CD14-positive monocyte (primary cell): ENCODE measurements around the gene DDC. TPM values are rescaled to one million over a fixed set of nuclear protein-coding genes. Genes with fewer than 3 reads are reported as not detected.

ENCODE experiments used
- DNase-seq, 3 donors: peaks; one replicate each; pipeline ENCODE4 v3.0.0-alpha.2; 2011 to 2022
- H2AFZ ChIP-seq: 2 replicates; pipeline ENCODE4 v1.6.0; 2012; ENCODE audit warnings: mild to moderate bottlenecking, low read depth, low read length, inconsistent platforms; ENCODE audit not compliant: insufficient read depth, poor library complexity, severe bottlenecking
- H3K27ac ChIP-seq, 2 donors: 1 replicate in 1 of 2; 2 replicates in 1 of 2; pipeline ENCODE4 v1.5.1; 2012 to 2013; ENCODE audit warnings: low read length in 2 of 2, control low read depth in 1 of 2, inconsistent platforms in 1 of 2, low read depth in 1 of 2, mild to moderate bottlenecking in 1 of 2
- H3K27me3 ChIP-seq, 2 donors: one replicate each; pipeline versions ENCODE4 v1.6.0 to v1.6.1; 2011 to 2013; ENCODE audit warnings: low read length in 2 of 2; ENCODE audit not compliant: control insufficient read depth in 2 of 2, insufficient read depth in 2 of 2
- H3K36me3 ChIP-seq, 2 donors: replicated peaks in 1 of 2; 1 replicate in 1 of 2; 2 replicates in 1 of 2; pipeline versions ENCODE4 v1.5.1 to v1.6.1; 2012 to 2013; ENCODE audit warnings: low read length in 2 of 2, control low read depth in 1 of 2, inconsistent platforms in 1 of 2, mild to moderate bottlenecking in 1 of 2; ENCODE audit not compliant: insufficient read depth in 2 of 2, control insufficient read depth in 1 of 2
- H3K4me1 ChIP-seq, 2 donors: 1 replicate in 1 of 2; 2 replicates in 1 of 2; pipeline versions ENCODE4 v1.5.1 to v1.6.1; 2012 to 2013; ENCODE audit warnings: low read length in 2 of 2, control low read depth in 1 of 2, inconsistent platforms in 1 of 2, mild to moderate bottlenecking in 1 of 2, moderate library complexity in 1 of 2; ENCODE audit not compliant: insufficient read depth in 2 of 2, control insufficient read depth in 1 of 2
- H3K4me2 ChIP-seq: replicated peaks from 2 replicates; pipeline ENCODE3; 2012; ENCODE audit warnings: low read length, moderate library complexity, mild to moderate bottlenecking; ENCODE audit not compliant: poor library complexity, severe bottlenecking; ENCODE audit errors: extremely low read depth
- H3K4me3 ChIP-seq, 3 experiments: fragments of 200-600 bp in 1 of 3; sonication (generic) in 1 of 3; replicated peaks in 1 of 3; 1 replicate in 2 of 3; 2 replicates in 1 of 3; pipeline ENCODE4 v1.5.1; 2011 to 2013; ENCODE audit warnings: low read length in 3 of 3, mild to moderate bottlenecking in 3 of 3, control low read depth in 2 of 3, low read depth in 2 of 3, inconsistent platforms in 1 of 3, moderate library complexity in 1 of 3
- H3K79me2 ChIP-seq: 2 replicates; pipeline ENCODE4 v1.6.0; 2012; ENCODE audit warnings: mild to moderate bottlenecking, control low read depth, inconsistent platforms, low read length, moderate library complexity; ENCODE audit not compliant: insufficient read depth
- H3K9ac ChIP-seq: 2 replicates; pipeline ENCODE4 v1.6.0; 2017; ENCODE audit warnings: low read length, mild to moderate bottlenecking; ENCODE audit not compliant: insufficient read depth, poor library complexity, severe bottlenecking
- H3K9me3 ChIP-seq, 2 donors: replicated peaks in 1 of 2; 1 replicate in 1 of 2; 2 replicates in 1 of 2; pipeline versions ENCODE4 v1.5.1 to v1.6.1; 2012 to 2013; ENCODE audit warnings: low read length in 2 of 2, control low read depth in 1 of 2; ENCODE audit not compliant: control insufficient read depth in 1 of 2, insufficient read depth in 1 of 2
- H4K20me1 ChIP-seq: 2 replicates; pipeline ENCODE4 v1.6.0; 2012; ENCODE audit warnings: mild to moderate bottlenecking, low read length, control low read depth, moderate library complexity; ENCODE audit not compliant: insufficient read depth
- H3K27ac Mint-ChIP-seq, 7 donors: one replicate each; pipeline ENCODE4 v1.8.0; 2020; ENCODE audit warnings: mild to moderate bottlenecking in 7 of 7, mixed read lengths in 7 of 7, moderate library complexity in 6 of 7, inconsistent platforms in 2 of 7
- H3K27me3 Mint-ChIP-seq, 3 donors: one replicate each; pipeline ENCODE4 v1.8.0; 2021 to 2022; ENCODE audit warnings: low read depth in 3 of 3, mild to moderate bottlenecking in 3 of 3, mixed read lengths in 3 of 3, moderate library complexity in 3 of 3, inconsistent platforms in 1 of 3
- H3K36me3 Mint-ChIP-seq, 2 donors: one replicate each; pipeline ENCODE4 v1.8.0; 2020; ENCODE audit warnings: mixed read lengths in 2 of 2, inconsistent platforms in 1 of 2, mild to moderate bottlenecking in 1 of 2
- H3K4me1 Mint-ChIP-seq: one replicate; pipeline ENCODE4 v1.8.0; 2020; ENCODE audit warnings: mild to moderate bottlenecking, mixed read lengths
- H3K4me3 Mint-ChIP-seq, 2 donors: one replicate each; pipeline ENCODE4 v1.8.0; 2020; ENCODE audit warnings: mild to moderate bottlenecking in 2 of 2, mixed read lengths in 2 of 2, moderate library complexity in 1 of 2
- H3K9me3 Mint-ChIP-seq, 7 donors: one replicate each; pipeline ENCODE4 v1.8.0; 2020 to 2022; ENCODE audit warnings: mixed read lengths in 7 of 7, mild to moderate bottlenecking in 6 of 7, moderate library complexity in 6 of 7, inconsistent platforms in 2 of 7
- WGBS: methylation state at CpG from one replicate; pipeline ENCODE4 v1.1.5; 2013; ENCODE audit warnings: missing lambda C conversion rate; ENCODE audit not compliant: insufficient coverage; 5-methylcytosine and 5-hydroxymethylcytosine counted together
- intact Hi-C, 2 donors: fragments of 100-400 bp; cut with micrococcal nuclease; formaldehyde crosslinking; loops; one replicate each; pipeline versions ENCODE4 v1.15.0 to v1.15.1; 2023
- polyA plus RNA-seq, 3 donors: library from polyadenylated mRNA; depleted of rRNA in 1 of 3; unstranded in 2 of 3; stranded (reverse) in 1 of 3; fragments of 300-500 nt in 2 of 3; fragments of >200 nt in 1 of 3; fragmentation: Illumina TruSeq in 2 of 3; gene quantifications; 1 replicate in 2 of 3; 2 replicates in 1 of 3; pipeline ENCODE4 v1.2.3, GENCODE V29; 2012 to 2021
- TF ChIP-seq, protein P1 (sequence below): fragments of 200-600 bp; IDR thresholded peaks from one replicate; pipeline ENCODE4 v1.8.0; 2022; ENCODE audit warnings: antibody characterized with exemption, mild to moderate bottlenecking

DDC gene
- polyA plus RNA-seq, 3 donors = not detected

DNA sequence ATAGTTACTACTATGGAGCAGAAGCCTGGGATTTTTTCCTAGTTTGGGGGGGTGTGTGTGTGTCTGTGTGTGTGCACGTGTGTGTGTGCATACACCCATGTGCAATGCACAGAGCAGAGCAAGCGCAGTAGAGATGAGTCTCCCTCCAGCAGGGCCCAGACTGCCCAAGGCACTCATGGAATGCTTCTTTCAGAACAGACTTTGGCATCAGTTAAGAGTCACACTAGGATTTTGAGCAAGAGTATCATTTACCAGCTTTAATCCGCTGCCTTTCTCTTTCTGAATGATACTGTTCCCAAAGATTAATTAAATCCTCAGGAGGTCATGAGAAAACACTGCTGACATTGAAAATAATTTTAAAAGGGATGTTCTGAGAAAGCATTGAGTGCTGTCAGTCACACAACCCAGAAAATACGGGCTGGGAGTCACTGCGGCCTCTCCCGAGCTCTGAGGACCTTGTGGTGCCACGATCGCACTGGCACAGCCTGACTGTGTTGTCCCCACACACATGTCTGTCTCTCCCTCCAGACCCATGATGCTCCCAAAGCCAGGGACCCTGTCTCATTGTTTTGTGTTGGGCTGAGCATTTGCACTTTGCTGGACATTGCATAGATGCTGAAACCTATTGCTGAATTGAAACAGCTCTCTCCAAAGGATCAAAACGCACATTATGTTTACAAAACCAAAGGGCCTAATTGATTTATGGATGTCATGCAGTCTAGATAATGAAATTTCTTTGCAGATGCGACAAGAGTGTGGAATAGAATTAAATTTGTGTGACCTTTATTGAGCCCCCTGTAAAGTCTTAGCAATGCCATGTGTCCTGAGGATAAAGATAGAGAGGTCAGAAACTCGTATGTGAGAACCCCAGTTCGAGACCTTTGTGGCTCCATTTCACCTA lies 60.3 kb downstream of the DDC start:
- DNase-seq = no peak
- H3K27ac Mint-ChIP-seq = no peak overlapping the region
- H3K4me1 Mint-ChIP-seq = no peaks in the 10 kb centered on the region
- H3K4me3 ChIP-seq = no peak overlapping the region
- no peaks in the 10 kb centered on the region for H3K27me3 ChIP-seq
- H3K4me2 ChIP-seq = no peak overlapping the region
- 93% methylated on average over 8 of the region's 12 CpGs for WGBS
- H4K20me1 ChIP-seq = no peaks in the 10 kb centered on the region
- H3K36me3 ChIP-seq = no peaks in the 10 kb centered on the region
- H3K9me3 ChIP-seq = no peaks in the 10 kb centered on the region
- peaks cover 0 to 2% (median 0%) of the 10 kb centered on the region in 7 donors for H3K9me3 Mint-ChIP-seq
- intact Hi-C loops = no loop called here
- H3K36me3 Mint-ChIP-seq = no peaks in the 10 kb centered on the region
- H3K79me2 ChIP-seq = no peaks in the 10 kb centered on the region
- TF ChIP-seq, protein P1, sequence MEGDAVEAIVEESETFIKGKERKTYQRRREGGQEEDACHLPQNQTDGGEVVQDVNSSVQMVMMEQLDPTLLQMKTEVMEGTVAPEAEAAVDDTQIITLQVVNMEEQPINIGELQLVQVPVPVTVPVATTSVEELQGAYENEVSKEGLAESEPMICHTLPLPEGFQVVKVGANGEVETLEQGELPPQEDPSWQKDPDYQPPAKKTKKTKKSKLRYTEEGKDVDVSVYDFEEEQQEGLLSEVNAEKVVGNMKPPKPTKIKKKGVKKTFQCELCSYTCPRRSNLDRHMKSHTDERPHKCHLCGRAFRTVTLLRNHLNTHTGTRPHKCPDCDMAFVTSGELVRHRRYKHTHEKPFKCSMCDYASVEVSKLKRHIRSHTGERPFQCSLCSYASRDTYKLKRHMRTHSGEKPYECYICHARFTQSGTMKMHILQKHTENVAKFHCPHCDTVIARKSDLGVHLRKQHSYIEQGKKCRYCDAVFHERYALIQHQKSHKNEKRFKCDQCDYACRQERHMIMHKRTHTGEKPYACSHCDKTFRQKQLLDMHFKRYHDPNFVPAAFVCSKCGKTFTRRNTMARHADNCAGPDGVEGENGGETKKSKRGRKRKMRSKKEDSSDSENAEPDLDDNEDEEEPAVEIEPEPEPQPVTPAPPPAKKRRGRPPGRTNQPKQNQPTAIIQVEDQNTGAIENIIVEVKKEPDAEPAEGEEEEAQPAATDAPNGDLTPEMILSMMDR = no peak
- no peaks in the 10 kb centered on the region for H3K4me1 ChIP-seq
- no peak overlapping the region for H3K27ac ChIP-seq
- H3K4me3 Mint-ChIP-seq = no peak overlapping the region
- no peak overlapping the region for H3K9ac ChIP-seq
- no peak overlapping the region for H2AFZ ChIP-seq
- H3K27me3 Mint-ChIP-seq = peaks cover 0 to 4% (median 2%) of the 10 kb centered on the region in 3 donors

DNA sequence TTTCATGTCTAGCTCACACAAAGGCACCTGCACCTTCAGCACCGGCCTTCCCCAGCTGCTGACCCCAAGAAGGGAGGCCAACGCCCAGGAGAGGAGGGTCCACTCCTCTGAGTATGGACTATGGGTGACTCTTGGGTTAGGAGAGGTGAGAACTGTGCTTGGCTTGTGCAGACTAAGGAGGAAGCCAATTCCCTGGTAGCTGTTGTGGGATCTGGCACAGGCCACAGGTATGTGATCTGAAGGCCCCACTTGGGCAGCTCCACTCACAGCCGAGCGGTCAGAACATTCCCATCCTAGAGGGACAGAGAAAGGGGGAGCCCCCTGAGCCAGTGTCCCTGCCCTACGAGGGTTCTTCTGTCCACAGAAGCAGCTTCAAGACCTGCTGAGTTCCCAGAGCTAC lies 62.3 kb downstream of the DDC start:
- Mint-ChIP-seq H3K4me3 (no peak overlapping the region), H3K27me3 (peaks cover 3 to 6% (median 4%) of the 10 kb centered on the region in 3 donors), H3K27ac (no peak overlapping the region), H3K36me3 (no peaks in the 10 kb centered on the region), H3K9me3 (peaks cover 0 to 2% (median 0%) of the 10 kb centered on the region in 7 donors), H3K4me1 (no peaks in the 10 kb centered on the region)
- Histone ChIP-seq H3K27me3 (peaks cover 0 to 3% of the 10 kb centered on the region in 2 donors), H3K9ac (no peak overlapping the region), H3K4me2 (no peak overlapping the region), H3K27ac (no peak overlapping the region), H3K36me3 (no peaks in the 10 kb centered on the region), H3K4me1 (no peaks in the 10 kb centered on the region), H3K79me2 (no peaks in the 10 kb centered on the region), H3K4me3 (no peak overlapping the region), H2AFZ (no peak overlapping the region), H3K9me3 (no peaks in the 10 kb centered on the region), H4K20me1 (no peaks in the 10 kb centered on the region)
- intact Hi-C loops = no loop called here
- TF ChIP-seq, protein P1 = no peak
- no peak for DNase-seq
- WGBS = 89% methylated on average over 2 of the region's 5 CpGs
